Left cardiac atrium (tissue), 4 donors: ENCODE data around the gene TARS3. TPM values are rescaled to one million over a fixed set of nuclear protein-coding genes. Genes with fewer than 3 reads are reported as not detected.
"Not testable (repeated sequence)": the region's sequence is repeated elsewhere in the genome, so short reads cannot be mapped to it uniquely, and the experiment has no call there.

ENCODE experiments used
- ATAC-seq, 2 donors: fragments of 200-7000 bp; cut with Tn5 transposase; one replicate each; pipeline ENCODE4 v1.9.1; 2020; ENCODE audit warnings: mild to moderate bottlenecking in 2 of 2, moderate library complexity in 2 of 2
- DNase-seq: peaks from one replicate; pipeline ENCODE4 v3.0.0-alpha.2; 2020
- intact Hi-C, 2 donors: fragments of 100-400 bp; cut with DNase I; formaldehyde crosslinking; loops; one replicate each; pipeline versions ENCODE4 v1.14.1 to v1.15.1; 2022 to 2023
- total RNA-seq, 2 donors: library from RNA; stranded (reverse); fragmentation: NEBNext Ultra II Directional; extraction: Animal tissue kit (Norgen Biotek cat#: 25700); gene quantifications; one replicate each; pipeline ENCODE4 v1.2.1, GENCODE V29; 2021
- donor health status: DM: no; HTN: yes; CAD: no.
- donor health status: DM: no; HTN: yes; CAD: no; lungs with severe emphysema.
- donor health status: DM: yes; HTN: yes; CAD: no.
- donor health status: Dilated cardiomyopathy.

TARS3 gene
- total RNA-seq, 2 donors from 2014 or later, result 19.9 to 22.6 TPM

DNA sequence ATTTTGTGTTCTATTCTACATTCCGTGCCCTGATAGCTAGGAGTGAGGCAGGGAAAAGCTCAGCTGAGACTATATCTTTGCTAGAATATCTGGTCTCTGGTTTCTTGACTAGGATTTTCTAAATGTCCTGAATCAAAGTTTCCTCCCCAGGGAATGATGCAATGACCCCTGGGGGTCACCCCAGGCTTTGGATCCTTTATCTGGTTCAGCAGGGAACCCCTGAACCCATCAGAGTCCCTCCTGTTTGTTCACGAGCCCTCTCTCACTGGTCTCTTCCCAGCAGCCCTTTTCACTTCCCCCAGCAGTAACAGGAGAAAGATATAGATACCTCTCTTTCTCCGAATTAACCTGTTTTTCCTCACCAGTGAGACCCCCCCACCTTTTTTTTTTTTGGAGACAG is 86.4 kb downstream of the TARS3 start:
- no peak for DNase-seq
- ATAC-seq, result no peak
- intact Hi-C loops, result no loop called here

DNA sequence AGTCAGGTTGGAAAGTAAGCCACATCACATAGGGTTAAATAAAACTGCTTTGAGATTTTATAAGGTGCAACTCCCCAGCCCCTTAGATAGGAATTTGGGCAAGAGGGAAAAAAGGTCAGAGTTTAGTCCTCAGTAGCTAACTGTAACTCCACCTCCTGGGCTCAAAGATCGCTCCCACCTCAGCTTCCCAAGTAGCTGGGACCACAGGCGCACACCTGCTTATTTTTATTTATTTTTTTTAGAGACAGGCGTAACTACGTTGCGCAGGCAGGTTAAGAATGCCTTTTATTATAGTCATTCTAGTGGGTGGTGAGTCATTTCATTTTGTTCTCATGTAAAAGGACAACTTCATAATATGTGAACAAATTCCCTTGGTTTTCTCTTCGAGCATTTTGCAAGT is 86.8 kb downstream of the TARS3 start:
- no peak for ATAC-seq
- no peak for DNase-seq
- intact Hi-C loops, result no loop called here

DNA sequence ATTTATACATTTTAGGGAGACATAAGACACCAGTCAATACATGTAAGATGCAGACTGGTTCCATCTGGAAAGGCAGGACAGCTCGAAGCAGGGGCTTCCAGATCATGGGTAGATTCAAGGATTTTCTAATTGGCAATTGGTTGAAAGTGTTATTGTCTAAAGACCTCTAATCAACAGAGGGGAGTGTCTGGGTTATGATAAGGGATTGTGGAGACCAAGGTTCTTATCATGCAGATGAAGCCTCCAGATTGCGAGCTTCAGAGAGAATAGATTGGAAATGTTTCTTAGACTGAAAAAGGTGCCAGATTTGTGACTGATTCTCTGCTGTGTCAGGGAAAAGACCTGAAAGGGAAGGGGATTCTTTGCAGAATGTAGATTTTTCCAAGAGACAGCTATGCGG is 87.2 kb downstream of the TARS3 start:
- intact Hi-C loops, result no loop called here
- DNase-seq, result no peak
- no peak for ATAC-seq

DNA sequence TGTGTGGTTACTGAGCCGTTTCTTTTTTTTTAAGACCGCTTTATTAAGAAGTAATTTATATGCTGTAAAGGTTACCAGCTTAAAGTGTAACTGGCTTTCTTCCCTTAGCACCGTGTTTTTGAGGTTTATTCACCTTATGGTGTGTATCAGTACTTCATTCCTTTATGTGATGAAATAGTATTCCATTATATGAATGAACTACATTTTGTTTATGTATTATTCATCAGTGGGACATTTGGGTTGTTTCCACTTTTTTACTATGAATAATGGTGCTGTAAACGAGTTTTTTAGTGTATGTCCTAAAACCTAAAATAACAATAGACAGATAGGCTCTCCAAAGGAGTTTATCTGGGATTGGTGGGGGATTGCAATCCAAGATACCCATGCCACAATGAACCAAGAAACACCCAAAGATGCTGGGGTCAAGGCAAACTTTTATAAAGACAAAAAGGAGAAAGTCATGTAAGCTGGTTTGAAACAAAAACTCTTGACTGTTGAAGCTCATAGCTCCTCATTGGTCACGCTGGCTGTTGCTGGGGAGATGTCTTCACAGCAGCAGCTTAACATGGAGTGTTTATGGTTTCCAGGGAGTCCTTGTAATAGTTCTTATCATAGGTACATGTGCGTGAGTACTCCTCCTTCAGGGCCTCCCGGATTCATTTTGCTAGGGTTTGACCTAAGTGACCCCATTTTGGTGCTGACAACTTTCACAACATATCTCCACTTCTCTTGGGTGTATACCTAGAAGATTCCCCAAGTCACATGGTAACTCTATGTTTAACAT is 88.1 kb downstream of the TARS3 start:
- DNase-seq (no peak), ATAC-seq (no peak)
- intact Hi-C loops, result no loop called here

DNA sequence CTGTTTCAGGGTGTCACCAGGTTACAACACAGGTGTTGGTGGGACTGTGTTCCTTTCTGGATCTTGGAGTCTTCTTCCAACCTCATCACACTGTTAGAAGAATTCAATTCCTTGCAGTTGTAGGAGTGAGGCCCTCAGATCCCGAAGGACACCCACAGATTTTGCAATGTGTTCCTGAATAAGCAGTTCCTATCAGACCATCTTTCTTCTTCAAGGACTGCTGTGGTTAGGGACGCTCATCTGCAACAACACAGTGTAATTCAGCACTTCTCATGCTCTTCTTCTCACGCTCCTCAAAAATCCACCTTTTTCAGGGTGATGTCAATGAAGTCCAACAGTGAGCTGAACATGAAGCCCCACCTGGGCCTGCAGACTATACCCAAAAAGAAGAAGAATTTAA is 90.9 kb downstream of the TARS3 start:
- ATAC-seq (no peak), DNase-seq (no peak)
- intact Hi-C loops, result no loop called here

DNA sequence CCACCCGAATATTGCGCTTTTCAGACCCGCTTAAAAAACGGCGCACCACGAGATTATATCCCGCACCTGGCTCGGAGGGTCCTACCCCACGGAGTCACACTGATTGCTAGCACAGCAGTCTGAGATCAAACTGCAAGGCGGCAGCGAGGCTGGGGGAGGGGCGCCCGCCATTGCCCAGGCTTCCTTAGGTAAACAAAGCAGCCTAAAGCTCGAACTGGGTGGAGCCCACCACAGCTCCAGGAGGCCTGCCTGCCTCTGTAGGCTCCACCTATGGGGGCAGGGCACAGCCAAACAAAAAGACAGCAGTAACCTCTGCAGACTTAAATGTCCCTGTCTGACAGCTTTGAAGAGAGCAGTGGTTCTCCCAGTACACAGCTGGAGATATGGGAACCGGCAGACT is 97.5 kb downstream of the TARS3 start:
- intact Hi-C loops, ATAC-seq, DNase-seq: not testable (repeated sequence)

DNA sequence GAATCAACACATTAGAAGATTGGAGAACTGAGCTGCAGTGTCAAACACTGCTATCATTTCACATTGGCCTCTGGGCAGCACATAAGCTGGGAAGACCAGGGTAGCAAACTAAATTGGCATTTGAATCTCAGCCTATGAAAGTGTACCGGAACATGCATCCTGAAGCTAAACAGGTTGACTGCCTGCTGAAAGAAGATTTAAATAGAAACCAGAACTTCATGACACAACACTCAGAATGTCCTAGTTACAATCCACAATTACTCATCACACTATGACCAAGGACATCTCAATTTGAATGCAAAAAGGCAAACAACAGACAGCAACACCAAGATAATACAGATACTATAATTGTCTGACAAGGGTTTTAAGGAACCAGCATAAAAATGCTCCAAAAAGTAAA is 98.3 kb downstream of the TARS3 start:
- no peak for DNase-seq
- ATAC-seq, result peak; percentile 35 to 47
- intact Hi-C loops, result no loop called here

DNA sequence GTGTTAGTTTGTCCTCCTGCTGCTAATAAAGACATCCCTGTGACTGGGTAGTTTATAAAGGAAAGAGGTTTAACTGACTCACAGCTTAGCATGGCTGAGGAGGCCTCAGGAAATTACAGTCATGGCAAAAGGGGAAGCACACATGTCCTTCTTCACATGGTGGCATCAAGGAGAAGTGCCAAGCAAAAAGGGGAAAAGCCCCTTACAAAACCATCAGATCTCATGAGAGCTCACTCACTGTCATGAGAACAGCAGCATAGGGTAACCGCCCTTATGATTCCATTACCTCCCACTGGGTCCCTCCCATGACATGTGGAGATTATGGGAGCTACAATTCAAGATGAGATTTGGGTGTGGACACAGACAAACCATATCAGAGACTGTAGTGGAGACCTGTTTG is 99.1 kb downstream of the TARS3 start:
- intact Hi-C loops, result no loop called here
- no peak for DNase-seq
- ATAC-seq, result no peak

DNA sequence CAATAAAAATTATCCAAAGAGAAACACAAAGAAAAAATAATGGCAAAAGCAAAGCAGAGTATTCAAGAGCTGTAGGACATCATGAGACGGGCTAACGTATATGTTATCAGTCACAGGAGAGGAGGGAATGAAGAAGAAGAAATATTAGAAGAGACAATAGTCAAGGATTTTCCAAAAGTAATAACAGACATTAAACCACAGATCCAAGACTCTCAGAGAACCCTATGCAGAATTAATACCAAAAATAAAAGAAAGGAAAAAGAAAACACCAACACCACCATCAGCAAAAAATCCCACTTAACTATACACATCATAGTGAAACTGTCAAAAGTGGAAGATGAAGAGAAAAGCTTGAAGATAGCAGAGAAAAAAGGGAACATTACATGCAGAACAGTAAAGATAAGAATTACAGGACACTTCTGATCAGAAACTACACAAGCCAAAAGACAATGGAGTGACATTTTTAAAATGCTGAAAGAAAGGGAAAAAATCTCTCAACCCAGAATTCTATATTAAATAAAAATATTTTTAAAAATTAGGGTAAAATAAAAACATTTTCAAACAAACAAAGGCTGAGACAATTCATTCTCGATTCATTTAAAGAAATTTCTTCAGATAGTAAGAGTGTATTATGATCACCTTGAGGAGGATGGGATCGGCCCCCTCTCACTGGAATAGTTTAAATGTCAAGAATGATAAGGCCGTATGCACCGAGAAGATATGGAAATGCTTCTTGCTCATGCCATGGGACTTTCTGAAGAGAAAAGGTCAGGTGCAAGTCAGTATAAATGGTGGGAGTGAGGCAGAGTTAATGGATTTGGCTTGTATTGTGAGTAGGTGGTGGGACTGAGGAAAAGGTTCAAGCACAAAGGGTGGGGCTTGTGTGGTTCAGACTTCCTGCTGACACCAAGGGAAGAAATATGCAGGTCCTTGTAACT is 100.6 kb downstream of the TARS3 start:
- ATAC-seq (no peak), DNase-seq (no peak)
- intact Hi-C loops, result no loop called here

DNA sequence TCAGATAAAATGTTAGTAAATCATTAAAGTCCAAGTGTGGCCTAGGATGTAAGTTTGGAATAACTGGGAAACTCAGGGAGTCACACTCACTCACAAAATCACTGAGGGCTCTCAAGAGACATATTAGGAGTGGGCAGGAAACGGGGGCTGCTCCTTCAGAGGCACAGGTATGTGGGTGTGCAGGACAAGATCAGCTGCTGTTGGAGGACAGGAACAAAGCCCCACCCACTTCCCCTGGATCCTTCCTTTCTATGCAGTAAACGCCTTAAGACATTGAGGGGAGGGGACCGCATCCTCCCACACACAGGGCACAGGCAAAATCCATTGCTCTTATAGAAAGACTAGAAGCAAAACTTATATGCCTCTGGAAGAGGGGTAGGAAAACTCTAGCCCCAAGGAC is 102.3 kb downstream of the TARS3 start:
- ATAC-seq, result no peak
- intact Hi-C loops, result no loop called here
- no peak for DNase-seq

DNA sequence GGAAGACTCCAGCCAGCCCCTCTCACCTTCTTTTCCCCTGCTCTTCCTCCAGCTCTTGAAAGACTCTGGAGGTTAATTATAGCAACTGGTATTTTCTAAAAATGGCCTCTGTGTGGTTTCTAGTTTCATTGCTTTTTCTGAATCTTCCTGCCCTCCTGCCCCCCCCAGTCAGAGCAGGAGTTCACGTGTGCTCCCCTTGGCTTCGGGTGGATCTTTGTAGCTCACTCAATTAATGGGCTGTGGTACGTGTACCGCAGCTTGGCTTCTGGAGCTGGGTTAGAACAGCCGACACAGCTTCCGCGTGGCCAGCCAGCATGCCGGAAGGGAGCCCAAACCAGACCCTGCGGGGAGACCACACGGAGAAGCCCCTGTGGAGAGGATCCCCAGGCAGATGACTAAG is 103.6 kb downstream of the TARS3 start:
- intact Hi-C loops, result no loop called here
- no peak for ATAC-seq
- DNase-seq, result no peak

DNA sequence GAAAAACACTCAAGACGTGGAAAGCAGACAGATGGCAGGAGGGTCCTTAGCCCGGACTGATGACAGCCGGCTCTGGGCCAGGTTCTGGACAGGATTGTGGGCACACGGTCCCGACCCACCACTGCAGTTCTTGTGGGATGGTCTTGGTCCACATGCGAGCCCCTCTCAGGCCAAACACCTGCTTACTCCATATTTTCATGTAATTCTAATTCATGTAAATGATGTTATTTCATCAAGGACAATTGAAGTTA is 104.7 kb downstream of the TARS3 start:
- intact Hi-C loops, result no loop called here
- no peak for DNase-seq
- ATAC-seq, result no peak

DNA sequence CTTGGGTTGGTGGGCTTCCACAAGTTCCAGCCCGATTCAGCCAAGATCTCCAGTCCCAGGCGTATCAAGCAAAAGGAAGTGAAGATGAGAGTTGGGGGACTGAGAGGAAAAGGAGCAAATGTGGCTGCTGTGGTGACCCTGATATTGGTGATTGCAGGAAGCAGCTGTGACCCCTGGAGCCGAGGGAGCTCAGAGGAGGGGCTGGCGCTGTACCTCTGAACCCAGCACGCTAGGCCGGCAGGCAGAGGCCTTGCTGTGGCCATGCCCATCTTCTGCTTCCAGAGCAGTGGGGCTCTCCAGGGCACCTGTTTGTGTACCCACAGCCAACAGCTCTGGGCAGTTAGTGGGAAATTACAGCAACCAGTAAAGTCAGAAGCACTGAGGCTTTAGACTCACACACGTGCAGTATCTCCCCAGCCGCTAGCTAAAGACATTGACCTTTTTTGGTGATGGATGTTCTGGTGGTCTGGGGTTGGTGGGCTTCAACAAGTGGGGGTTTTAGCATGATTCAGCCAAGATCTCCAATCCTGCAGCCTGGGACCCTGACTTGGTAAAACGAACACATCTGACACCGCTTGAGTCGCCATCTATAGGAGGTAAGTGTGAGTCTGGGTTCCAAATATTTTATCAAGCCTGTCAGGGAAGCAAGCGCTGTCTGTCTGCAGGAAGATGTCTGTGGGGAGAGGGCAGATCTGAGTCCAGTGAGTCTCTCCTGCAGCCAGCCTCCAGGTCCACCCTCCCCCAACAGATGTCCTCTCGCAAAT is 105.2 kb downstream of the TARS3 start:
- no peak for ATAC-seq
- DNase-seq, result no peak
- intact Hi-C loops, result no loop called here

DNA sequence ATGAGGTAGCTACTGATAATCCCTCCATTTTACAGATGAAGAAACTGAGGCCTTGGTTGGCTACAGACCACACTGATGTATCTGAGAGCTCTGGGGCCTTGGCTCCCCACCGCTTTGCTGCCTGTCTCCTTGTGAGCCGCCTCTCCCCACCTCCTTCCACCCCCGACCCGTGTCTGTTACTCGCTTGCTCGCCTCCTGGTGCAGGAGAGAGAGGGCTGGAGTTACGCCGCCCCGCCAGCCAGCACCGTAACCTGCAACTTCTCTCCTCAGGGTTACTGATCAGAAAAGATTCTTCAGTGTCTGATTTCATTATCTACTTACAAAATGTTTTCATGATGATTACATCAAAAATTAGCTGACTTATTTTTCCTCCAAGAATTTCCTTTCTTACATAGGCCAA is 106.2 kb downstream of the TARS3 start:
- ATAC-seq (no peak), DNase-seq (no peak)
- intact Hi-C loops, result no loop called here

DNA sequence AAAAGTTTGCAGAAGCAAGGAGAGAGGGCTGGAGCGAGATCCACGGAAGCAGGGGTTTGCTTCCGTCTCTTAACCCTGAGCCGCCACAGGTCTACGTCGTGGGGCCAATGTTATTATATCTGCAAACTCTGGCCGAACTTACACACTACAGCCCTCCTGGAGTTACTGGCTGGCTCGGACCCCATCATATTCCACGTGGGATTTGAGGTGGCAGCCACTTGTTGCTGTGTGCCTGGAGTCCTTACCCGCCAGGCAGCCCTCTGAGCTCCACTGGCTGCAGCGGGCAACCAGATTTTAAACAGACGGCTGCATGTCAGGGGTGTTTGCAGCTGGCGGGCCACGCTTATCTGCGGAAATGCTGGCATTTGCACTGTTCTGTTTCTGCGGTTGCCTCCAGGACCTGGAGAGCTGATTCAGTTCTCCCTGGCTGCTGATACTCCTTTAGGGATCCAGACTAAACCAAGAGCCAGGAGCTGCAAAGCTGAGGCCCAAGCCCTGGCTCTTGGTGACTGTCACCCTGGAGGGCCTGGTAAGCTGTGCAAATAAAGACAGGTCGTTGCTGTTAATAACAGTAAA is 106.8 kb downstream of the TARS3 start:
- intact Hi-C loops, result no loop called here
- DNase-seq (peak; percentile 30), ATAC-seq (peak; percentile 16 to 26)

DNA sequence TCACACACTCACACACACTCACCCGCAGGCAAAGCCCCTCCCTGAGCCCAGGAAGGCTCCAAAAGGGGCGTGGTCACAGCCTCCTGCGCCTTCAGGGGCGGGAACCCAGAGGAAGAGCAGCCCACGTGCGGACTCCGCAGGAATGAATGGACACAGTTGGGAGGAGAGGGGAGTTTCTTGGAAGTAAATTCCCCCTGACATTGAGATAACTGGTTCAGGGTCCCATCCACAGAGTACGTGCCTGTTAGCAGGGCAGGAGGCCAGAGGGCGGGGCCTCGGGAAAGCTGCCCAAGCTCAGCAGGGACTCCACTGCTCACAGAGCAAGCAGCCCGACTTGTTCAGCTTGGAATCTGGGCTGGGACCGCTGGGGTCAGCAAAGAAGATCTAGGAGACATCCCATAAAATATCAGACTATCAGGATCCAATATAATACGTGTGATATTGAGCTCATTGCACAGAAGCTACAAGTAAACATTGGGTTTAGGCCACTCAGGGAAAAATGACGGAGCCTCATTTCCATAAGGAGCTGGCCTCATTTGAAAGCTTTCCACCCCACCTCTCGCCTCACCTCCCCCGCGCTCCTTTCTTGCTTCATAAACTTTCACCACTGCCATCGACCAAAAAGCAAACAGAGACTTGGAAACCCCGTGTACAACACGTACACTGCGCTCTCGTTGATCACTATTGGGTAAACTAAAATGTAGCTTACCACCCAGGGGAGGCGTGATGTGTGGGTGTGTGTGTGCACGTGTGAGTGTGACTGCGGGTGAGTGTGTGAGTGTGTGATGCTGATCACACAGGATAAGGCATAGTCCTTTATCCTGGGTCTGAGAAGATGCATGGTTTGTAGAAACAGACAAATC is 108.1 kb downstream of the TARS3 start:
- intact Hi-C loops, result no loop called here
- ATAC-seq (peak; percentile 41 to 83), DNase-seq (peak; percentile 76)

DNA sequence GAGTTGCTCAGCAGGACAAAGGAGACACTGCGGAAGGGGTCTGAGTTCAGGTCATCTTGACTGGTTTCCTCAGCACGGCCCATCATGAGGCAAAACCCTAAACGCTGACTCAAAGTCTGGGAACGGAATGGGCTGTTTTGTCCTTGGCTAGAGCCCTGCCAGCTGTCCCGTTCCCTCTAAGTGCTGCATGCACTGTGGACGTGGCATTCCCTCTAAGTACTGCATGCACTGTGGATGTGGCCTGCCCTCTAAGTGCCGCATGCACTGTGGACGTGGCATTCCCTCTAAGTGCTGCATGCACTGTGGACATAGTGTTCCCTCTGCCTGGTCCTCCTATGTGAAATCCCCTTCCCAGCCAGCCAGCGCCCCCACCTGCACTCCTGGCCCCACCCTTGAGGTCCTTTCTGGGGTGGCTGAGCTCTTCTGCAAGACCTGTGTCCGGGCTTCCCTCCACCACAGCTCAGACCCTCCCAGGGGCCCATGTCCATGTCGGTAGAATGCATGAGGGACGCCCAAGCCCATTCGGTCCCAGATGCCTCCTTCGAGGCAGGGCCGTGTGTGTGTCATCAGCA is 108.8 kb downstream of the TARS3 start:
- intact Hi-C loops, result no loop called here
- peak; percentile 36 for DNase-seq
- peak; percentile 48 to 59 for ATAC-seq

DNA sequence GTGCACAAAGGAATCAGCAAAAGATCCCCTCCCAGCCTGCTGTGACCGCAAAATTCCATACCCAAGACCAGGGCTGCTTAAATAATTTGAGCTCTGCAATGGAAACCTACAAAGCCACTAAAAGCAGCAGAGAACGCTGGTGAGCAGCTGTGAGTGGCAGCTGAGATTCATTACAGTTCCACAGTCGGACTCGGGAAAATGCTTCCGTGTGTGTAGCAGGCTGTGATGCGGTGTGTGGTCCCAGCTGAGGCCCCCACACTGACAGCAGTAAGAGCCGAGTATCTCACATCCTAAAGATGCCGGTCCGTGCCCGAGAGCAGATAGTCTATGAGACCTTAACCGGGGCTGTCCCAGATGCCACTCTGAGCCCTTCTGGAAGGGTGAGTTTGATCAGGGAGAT is 109.5 kb downstream of the TARS3 start:
- intact Hi-C loops, result no loop called here
- ATAC-seq, result no peak
- no peak for DNase-seq
